HG02610 (cell line): ENCODE measurements around the gene PKNOX2.

Experiments used
- ATAC-seq: cut with Tn5 transposase; IDR thresholded peaks from one replicate; pipeline ENCODE4 v1.9.1; 2021; ENCODE audit warnings: mild to moderate bottlenecking, moderate library complexity; ENCODE audit not compliant: unreplicated experiment

Gene PKNOX2

GRCh38 chr11:125229916-125230315 is 65.4 kb downstream of the PKNOX2 start:
- no peak for ATAC-seq

- ATAC-seq: no peak
Observed at GRCh38 chr11:125233116-125233515, 68.6 kb downstream of the PKNOX2 start.

GRCh38 chr11:125233736-125234275 is 69.3 kb downstream of the PKNOX2 start:
- no peak for ATAC-seq

GRCh38 chr11:125235071-125235471 is 70.5 kb downstream of the PKNOX2 start:
- ATAC-seq: no peak

GRCh38 chr11:125236072-125236825 is 71.7 kb downstream of the PKNOX2 start:
- ATAC-seq: no peak

GRCh38 chr11:125239585-125240560 is 75.3 kb downstream of the PKNOX2 start:
- no peak for ATAC-seq

- no peak for ATAC-seq
Observed at GRCh38 chr11:125241104-125241503, 76.6 kb downstream of the PKNOX2 start.

GRCh38 chr11:125242141-125242775 is 77.7 kb downstream of the PKNOX2 start:
- no peak for ATAC-seq

GRCh38 chr11:125244166-125244565 is 79.6 kb downstream of the PKNOX2 start:
- ATAC-seq: no peak

GRCh38 chr11:125245299-125245698 is 80.7 kb downstream of the PKNOX2 start:
- no peak for ATAC-seq

- no peak for ATAC-seq
Observed at GRCh38 chr11:125247431-125247830, 82.9 kb downstream of the PKNOX2 start.

- ATAC-seq: no peak
Observed at GRCh38 chr11:125250318-125251213, 86.0 kb downstream of the PKNOX2 start.

GRCh38 chr11:125251214-125251545 is 86.6 kb downstream of the PKNOX2 start:
- no peak for ATAC-seq

- no peak for ATAC-seq
Observed at GRCh38 chr11:125251956-125252355, 87.4 kb downstream of the PKNOX2 start.

GRCh38 chr11:125253289-125253688 is 88.7 kb downstream of the PKNOX2 start:
- ATAC-seq: no peak

GRCh38 chr11:125253795-125254525 is 89.4 kb downstream of the PKNOX2 start:
- ATAC-seq: no peak

GRCh38 chr11:125256541-125257189 is 92.1 kb downstream of the PKNOX2 start:
- no peak for ATAC-seq

- ATAC-seq: no peak
Observed at GRCh38 chr11:125257190-125257579, 92.6 kb downstream of the PKNOX2 start.

GRCh38 chr11:125257751-125258150 is 93.2 kb downstream of the PKNOX2 start:
- ATAC-seq: no peak
